DMS 273 (cell line): ENCODE measurements around the gene TSPAN3.

ENCODE experiments used
- DNase-seq: peaks from one replicate; lab custom pipeline; 2025; ENCODE audit not compliant: unreplicated experiment; lab: John Stamatoyannopoulos, UW

The TSPAN3 gene

DNA sequence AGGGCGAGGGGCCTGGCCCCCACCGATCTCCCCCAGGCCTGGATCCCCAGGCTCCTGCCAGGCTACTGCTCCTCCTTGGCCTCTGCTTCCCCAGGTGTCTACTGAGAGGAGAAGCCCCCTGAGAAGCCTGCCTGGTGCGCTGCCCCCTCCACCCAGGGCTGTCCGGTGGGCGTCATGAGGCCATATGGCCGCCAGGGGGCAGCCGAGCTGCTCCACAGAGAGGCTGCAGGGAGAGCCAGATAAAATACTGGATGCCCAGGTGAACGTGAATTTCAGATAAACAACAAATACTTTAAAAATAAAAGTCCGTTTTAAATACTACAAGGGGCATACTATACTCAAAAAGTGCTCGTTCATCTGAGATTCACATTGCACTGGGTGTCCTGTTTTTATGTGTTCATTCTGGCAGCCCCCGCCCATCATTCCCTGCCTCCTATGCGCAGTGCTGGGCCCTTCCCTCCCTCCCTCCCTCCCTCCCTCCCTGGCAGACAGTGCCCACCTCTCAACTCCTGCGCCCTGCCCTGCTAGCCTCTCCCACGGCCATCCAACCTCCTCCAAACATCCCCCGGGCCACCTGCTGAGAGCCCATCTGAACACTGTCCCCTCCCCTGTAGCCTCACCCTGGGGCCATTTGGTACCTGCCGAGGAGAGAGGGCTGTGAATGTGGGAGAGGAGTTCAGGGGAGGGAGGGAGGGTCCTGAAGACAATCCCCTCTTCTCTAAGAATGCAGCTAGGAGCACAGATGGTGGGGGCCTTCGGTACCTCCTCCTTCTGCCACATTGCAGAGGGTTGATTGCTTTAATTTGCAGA, 46.4 kb downstream of the TSPAN3 start:
- DNase-seq = peak; percentile 84

DNA sequence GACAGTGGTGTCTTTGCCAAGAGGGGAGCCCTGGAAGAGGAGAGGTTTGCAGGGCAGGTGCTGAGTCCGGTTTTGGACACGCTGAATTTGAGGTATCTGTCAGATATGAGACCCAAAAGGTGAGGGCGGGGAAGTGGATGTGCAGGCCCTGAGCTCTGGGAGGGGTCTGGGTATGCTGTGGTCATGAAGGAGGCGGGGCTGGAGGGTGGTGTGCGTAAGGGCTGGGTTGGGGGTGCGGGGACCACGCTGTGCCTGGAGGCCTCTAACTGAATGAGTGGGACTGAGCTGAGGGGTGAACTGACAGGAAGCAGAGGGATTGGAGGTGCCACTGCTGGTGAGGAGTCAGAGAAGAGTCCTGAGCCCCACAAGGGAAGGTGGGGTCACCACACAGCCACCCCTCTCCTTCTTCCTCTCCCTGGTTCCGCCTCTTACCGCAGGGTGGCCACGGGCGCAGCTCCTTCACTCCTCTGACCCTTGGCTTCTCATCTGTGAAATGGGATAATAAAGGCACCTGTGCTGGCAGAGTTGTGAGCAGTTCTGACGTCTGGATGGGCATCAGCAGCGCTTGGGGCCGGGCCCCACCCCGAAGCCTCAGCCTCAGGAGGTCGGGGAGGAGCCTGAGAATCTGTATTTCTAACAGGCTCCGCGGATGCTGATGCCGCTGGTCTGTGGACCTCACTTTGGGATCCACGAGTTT, 47.2 kb downstream of the TSPAN3 start:
- no peak for DNase-seq

DNA sequence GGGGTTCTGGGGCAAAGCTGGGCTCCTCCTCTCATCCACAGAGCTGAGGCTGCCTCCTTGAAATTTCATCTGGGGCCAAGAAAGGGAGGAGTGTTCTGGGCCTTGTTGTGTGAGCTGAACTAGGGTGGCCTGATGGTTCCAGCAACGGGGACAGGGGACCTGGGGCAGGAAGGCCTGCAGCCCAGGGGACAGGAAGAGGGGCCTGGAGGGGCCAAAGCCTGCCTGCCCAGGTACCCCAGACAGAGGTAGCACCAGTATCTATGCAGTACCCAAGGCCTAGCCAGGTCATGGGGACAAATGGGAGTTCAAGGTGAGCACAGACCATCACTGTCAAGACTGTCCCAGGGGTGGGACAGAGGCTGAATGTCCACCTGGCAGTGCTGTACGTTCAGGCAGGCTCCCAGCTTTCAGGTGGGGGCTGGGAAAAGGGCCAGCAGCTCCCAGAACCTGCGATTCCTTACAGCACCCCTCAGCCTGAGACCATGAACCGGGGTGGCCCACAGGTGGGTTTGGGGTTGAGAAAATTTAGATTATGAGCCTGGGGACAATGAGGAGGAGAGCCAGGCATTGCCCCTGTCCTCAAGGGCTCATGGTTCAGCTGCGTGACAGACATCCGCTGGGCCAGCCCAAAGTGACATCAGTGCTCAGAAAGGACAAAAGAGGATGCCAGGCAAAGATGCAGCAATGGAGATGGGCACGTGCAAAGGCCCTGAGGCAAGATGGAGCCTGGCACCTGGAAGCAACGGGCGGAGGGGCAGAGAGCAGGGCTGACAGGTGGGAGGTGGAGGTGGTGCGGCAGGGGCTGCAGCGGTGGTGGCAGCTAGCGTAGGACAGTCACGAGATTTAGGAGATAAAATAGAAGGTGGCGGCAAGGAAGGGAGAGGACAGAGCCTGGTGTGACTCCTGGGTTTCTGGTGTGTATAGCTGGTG, 48.0 kb downstream of the TSPAN3 start:
- no peak for DNase-seq

DNA sequence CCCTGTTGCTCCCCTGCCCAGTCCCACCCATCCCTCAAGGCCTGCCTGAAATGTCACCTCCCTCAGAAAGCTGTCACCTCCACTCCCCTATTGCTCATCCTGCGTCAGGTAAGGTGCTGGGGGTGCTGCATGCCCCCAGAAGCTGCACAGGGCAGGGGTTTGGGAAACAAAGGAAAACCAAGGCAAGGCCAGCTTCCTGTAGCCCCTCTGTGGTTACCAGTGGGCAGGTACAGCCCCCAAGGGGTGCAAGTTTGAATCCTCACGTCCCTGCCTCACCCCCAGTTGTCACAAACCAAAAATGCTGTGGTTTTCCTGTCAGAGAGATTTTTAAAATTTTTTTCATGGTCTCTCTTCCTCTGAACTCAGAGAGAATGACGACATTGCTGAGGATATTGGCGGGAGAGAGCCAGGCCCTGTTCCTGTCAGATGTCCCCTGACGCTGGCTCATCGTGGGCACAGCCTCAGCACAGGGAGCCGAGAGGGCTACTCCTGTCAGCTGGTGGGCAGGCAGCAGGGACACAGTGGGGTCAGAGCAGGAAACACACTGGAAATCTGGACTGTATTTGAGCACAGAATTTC, 49.0 kb downstream of the TSPAN3 start:
- no peak for DNase-seq

DNA sequence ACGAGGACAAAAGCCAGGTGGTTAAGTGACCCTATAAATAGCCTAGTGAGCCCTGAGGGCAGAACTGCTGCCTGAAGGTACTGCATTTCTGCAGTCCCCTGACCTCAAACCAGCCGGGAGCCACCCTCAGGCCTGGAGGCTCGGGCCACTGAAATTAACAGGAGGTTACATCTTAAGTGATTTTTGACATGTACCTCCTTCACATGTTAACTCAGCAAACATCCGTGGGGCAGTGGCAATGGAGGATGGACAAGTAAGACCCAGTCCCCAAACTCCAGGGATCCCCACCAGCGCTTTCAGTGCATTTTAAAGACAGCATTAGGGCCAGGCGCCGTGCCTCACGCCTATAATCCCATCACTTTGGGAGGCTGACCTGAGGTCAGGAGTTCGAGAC, 49.8 kb downstream of the TSPAN3 start:
- DNase-seq = no peak

DNA sequence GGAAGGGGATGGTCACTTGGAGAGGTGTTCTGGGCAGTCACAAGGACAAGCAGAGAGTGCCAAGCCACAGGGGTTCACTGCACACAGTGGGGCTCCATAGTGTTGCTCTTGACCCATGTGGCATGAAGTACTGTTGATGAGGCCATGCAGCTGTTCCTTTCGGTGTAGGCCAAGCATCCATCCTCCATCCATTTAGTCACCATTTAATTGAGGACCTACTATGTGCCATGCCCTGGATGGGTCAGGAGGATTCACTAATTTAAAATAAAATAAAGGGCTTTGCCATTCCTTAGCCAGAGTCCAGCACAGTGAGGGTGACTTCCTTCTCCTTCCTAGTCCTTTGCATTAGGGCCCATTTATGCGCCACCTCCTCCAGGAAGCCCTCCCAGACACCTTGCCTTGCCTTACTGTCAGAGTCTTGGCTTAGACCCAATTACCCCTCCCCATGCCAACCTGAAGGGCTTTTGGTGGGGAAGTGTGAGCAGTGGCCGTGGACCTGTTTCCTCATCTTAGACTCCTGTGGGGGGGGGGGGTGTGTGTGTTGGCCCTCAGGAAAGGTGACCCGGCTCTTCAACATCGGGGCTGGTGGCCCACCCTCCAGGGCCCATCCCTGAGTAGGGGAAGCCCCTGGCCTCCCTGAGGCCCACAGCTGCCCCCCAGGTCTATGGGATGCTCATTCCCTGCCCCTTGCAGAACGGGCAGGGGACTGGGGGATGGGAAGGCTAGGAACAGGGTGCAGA, 50.4 kb downstream of the TSPAN3 start:
- DNase-seq = no peak

DNA sequence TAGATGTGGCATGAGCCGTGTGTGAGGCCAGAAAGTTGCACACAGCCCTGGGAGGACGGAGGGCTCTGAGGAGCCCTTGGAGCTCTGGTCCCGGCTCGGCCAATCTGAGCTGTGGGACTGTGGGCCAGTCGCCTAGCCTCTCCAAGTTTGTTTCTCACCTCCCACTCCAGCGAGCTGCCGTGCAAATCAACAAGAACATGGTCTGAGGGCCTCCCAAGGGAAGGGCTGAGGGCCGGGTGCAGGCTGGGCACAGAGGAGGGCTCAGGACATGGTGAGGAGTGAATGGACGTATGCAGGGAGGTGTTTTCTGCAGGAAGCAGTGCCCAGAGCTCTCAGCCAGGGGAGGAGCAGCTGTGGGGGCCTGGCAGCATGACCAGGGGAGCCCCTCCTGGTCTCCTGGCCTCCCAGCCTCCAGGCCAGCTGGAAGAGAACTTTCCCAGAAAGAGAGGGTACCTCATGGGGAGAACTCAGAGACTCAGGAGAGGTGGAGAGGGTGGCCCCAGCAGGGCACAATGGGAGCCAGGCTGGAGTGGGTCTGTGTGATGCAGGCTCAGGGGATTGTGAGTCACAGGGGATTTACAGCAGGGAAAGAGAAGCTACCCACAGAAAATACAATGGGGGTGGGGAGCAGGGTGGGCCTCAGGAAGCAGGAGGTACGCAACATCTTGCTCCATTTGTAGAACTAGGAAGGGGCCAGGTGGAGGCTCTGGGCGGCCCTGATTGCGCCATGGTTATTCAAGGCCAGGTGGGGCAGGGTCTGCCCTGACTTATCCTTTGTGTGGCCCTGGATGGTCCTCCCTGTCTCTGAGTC, 51.2 kb downstream of the TSPAN3 start:
- DNase-seq = no peak

DNA sequence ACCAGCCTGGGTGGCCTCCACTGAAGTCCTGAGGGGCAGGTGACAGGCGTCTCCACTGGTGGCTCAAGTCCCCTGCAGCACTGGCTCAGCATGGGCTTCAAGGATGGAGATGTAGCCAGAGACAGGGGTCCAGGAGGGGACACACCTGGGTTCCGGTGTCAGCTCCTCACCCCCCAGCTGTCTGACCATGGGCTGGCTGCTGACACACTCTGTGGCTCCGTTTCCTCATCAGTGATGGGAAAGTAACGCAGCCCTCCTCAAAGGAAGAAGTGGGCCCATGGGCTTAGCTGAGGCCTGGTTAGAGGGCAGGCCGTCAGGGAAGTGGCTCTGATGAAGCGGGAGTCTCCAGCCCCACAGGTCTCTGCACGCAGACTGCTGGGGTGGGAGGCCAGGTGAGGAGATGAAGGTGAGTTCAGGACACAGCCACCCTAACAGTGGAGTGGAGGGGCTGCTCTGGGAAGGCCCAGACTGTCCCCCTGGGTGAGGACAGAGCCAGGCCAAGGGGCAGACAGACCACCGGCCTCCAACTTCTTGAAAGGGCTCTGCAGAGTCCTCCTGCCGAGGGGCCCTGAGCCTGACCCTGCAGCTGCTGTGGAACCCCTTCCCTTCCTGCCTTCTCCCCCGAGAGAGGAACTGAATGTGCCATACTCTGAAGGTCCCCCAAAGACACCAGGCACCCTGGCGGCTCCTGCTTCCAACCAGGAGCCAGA, 52.0 kb downstream of the TSPAN3 start:
- no peak for DNase-seq

DNA sequence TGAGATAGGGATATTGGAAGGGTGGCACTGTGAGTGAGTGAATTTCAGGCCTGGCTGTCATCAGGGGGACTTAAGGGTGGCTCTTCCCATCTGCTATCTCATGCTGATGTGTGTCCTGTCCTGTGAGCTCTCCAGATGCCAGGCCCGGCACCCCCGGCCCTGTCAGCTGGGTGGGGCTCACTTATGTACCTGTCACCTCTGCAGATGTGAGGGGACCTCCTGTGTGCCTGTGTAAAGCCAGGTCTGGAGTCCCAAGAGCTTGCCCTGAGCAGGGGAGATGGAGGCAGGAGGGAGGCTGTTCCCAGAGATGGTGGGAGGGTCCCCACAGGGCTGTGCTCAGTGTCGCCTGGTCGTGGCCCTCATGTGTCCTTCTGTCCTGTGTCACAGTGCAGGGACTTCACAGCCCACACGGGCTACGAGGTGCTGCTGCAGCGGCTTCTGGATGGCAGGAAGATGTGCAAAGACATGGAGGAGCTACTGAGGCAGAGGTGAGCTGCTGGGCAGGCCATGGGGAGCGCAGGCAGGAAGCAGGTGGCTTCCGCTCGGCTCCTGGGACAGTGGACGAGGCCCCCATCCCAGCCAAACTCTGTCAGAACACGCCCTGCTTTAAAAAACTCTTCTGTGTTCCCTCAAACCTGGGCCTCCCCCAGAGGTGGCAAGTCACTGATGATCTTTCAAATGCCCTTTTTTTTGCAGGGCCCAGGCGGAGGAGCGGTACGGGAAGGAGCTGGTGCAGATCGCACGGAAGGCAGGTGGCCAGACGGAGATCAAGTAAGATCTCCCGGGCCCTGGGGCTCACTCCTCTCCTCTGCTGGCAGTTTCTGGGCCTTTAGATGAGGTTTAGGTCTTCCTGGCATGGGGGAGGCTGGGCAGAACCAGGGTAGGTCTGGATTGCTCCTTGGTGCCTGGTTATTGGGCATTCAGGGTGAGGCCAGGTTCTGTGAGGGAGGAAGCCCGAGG, 52.9 kb downstream of the TSPAN3 start:
- DNase-seq = no peak

DNA sequence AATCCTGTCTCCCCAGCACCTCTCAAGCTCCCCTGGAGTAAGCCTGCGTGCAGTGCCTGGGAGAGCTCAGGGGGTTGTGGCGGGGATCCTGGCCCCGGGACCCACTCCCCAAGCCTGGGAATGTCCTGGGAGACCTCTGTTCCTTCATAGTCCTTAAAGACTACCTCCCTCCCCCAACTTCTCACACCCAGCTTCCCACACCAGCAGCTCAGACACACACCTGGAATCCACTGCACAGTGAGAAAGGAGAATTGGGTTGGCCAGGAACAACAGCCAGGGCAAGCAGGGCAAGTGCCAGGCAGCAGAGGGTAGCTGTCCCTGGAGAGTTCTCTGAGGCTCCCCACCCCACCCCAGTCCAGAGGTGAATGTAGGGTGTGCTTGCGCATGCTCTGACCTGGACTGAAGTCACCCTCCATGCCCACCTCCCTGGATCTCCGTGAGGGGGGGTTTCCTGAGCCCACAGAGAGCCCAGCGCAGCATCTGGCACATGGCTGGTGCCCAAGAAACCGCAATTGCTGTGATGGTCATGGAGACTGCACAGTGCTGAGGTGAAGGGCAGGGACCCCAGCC, 53.7 kb downstream of the TSPAN3 start:
- no peak for DNase-seq

DNA sequence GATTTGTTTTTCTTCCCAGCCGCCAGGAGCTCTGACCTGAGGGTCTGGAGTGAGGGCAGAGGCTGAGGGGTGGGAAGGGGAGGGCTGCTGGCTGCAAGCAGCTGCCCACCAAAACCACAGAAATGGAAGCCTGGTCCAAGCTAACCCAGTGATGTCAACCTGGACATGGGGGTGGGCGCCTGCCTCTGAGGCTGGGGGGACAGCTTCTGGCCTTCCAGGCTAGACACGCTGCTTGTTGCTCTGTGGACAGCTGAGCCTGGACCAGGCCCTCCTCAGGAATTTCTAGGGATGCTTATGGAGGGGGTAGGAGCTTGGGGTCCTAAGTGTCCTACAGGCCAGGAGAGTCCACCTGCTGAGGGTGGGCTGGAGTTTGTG, 54.6 kb downstream of the TSPAN3 start:
- DNase-seq = no peak

DNA sequence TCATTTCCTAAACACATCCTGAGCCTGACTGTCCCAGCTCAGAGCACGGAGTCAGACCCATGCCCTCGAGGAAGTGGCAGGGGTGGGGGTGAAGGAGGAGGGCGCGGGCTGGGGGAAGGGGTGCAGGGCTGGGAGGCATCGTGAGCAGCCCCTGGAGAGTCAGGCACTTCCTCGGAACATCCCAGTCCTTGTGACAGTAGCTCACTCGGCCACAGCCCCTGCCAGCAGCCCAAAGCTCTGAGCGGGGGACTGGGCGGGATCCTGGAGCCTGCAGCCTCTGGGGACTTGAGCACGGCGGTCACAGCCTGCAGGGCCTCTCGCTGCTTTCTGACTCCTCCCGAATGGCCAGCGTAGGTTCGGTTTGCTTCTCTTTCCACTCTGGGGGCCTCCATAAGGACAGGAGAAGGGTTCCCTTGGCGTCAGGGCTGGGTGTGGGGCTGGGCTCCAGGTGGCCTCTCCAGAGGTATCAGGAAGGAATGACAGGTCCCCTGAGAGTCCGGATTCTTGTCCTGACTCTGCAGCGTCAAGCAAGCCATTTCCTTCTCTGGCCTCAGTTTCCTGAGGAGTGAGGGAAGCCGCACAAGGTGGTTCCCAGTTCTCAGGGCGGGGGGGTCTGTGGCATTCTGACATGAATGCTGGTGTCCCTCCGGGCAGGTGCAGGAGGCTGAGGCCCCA, 55.1 kb downstream of the TSPAN3 start:
- DNase-seq = no peak

DNA sequence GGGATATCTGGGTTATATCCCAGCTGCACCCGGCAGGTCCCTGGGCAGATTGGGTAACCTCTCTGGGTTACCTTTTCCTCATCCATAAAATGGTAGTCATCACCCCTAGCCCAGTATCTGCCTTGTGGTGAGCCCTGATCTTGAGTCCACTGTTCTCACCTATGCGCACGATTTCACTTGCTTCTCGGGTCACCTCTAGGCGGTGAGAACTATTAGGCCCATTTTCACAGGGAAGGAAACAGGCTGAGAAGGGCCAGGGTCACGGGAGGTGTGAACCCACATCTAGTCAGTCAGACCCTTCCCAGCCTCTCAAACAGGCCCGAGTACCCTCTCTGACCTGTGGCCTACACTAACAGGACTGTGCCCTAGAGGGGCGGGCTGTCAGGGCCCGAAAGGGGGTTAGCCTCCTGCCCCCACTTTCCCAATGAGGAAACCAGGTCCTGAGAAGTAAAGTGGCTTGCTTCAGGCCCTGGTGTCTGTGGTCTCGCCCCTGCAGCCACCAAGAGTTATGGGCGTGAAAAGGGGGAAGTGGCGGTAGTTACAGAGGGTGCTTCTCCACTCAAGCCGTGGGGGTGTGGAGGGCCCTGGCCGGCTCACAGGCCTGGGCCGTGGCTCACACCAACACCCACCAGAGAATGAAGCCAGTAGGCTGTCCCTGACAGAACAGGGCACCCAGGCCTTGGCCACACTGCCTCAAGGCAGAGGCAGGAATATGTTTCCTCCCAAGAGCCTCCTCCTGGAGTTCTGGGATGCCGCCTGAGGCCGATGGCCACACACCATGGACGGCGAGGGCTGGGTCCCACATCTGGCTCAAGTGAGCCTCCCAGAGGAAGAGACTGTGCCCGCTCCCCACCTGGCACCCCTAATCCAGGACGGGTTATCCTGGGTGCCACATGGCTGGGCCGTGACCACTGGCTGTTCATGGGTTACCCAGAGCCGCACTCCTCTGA, 56.5 kb downstream of the TSPAN3 start:
- DNase-seq = no peak

DNA sequence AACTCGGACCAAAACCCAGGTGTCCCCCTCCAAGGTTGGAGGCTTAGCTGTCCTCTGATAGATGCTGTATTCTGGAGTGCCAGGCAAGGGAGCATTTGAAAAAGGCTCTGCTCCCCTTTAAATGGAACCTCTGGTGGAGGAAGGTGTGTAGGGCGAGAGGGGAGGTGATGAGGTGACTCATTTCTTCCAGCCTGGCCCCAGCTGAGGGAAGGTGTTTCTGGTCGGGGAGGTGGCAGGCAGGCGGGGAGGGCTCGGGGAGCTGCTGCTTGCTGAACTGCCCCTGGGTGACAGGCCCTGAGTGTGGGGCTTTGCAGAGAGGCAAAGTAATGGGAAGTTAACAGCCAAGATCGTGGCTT, 57.2 kb downstream of the TSPAN3 start:
- no peak for DNase-seq

DNA sequence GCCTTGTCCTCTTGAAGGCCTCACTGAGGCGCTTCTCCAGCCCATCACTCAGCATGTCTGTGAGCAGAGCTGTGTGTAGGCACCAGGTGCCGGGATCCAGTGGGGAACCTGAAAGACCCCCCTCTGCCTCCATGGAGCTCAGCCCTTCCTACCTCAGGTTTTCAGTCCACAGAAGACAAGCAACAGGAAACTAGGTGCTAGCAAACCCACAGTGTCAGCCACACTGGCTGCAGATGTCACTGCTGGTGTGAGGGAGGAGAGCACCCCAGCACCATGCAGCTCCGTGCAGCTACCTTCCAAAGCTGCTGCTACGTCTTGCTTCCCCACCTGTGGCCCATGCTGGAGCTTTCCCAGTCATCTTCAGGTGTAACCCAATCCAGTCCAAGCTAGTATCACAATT, 58.0 kb downstream of the TSPAN3 start:
- no peak for DNase-seq

DNA sequence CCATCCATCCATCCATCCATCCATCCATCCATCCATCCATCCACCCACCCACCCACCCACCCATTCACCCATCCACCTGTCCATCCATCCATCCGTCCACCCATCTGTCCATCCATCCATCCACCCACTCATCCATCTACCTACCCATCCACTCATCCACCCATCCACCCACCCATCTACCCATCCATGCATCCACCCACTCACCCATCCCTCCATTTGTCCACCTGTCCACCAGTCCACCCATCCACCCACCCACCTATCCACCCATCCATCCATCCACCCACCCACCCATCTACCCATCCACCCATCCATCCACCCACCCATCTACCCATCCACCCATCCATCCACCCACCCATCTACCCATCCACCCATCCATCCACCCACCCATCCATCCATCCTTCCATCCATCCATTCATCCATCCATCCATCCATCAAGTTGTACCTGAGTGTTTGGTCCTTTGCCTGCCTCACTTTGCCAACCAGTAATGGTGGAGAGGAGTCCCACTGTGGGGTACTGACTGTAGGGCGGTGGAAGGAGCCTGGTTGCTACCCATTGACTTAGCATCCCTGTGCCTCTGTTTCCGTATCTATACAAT, 58.7 kb downstream of the TSPAN3 start:
- no peak for DNase-seq
